OCI-LY1 (cell line): ENCODE data around the gene OR6C74.

Experiments used
- H2AFZ ChIP-seq: fragments of 200-600 bp; sonication (generic), shearing (Covaris generic); 2 replicates; pipeline ENCODE4 v1.6.0; 2014; ENCODE audit warnings: antibody characterized with exemption, mild to moderate bottlenecking, low read length
- H3F3A ChIP-seq: fragments of 200-600 bp; sonication (generic), shearing (Covaris generic); 2 replicates; pipeline ENCODE4 v1.6.0; 2014; ENCODE audit warnings: mild to moderate bottlenecking, antibody characterized with exemption, low read length, moderate library complexity; ENCODE audit not compliant: insufficient read depth
- H3K27ac ChIP-seq: fragments of 200-600 bp; sonication (generic); 2 replicates; pipeline ENCODE4 v1.5.1; 2014; ENCODE audit warnings: low read length, mixed run types, mild to moderate bottlenecking, low read depth; ENCODE audit not compliant: poor library complexity, severe bottlenecking
- H3K27me3 ChIP-seq: fragments of 200-600 bp; sonication (generic); 2 replicates; pipeline ENCODE4 v1.6.0; 2014; ENCODE audit warnings: antibody characterized with exemption, mild to moderate bottlenecking, low read length, moderate library complexity; ENCODE audit not compliant: insufficient read depth
- H3K36me3 ChIP-seq: fragments of 200-600 bp; sonication (generic); 2 replicates; pipeline ENCODE4 v1.6.1; 2014; ENCODE audit warnings: mild to moderate bottlenecking, antibody characterized with exemption, low read length, moderate library complexity, mixed read lengths; ENCODE audit not compliant: insufficient read depth
- H3K4me1 ChIP-seq: fragments of 200-600 bp; sonication (generic); 2 replicates; pipeline ENCODE4 v1.5.1; 2014; ENCODE audit warnings: mild to moderate bottlenecking, low read length, moderate library complexity; ENCODE audit not compliant: insufficient read depth, severe bottlenecking
- H3K4me2 ChIP-seq: fragments of 200-600 bp; sonication (generic), shearing (Covaris generic); 2 replicates; pipeline ENCODE4 v1.6.1; 2014; ENCODE audit warnings: low read length
- H3K4me3 ChIP-seq: fragments of 200-600 bp; sonication (generic); 2 replicates; pipeline ENCODE4 v1.5.1; 2014; ENCODE audit warnings: low read length, low read depth, mild to moderate bottlenecking, mixed read lengths; ENCODE audit not compliant: poor library complexity, severe bottlenecking
- H3K79me2 ChIP-seq: fragments of 200-600 bp; shearing (Covaris generic); 2 replicates; pipeline ENCODE4 v1.6.1; 2016; ENCODE audit warnings: mixed run types, low read length, mixed read lengths; ENCODE audit not compliant: insufficient read depth
- H3K9ac ChIP-seq: fragments of 200-600 bp; sonication (generic), shearing (Covaris generic); 2 replicates; pipeline ENCODE4 v1.6.1; 2014; ENCODE audit warnings: mild to moderate bottlenecking, low read length, mixed read lengths
- H3K9me2 ChIP-seq: fragments of 200-600 bp; sonication (generic), shearing (Covaris generic); 2 replicates; pipeline ENCODE4 v1.6.1; 2014; ENCODE audit warnings: low read depth, mild to moderate bottlenecking, low read length, mixed read lengths
- H3K9me3 ChIP-seq: fragments of 200-600 bp; shearing (Covaris generic); 2 replicates; pipeline ENCODE4 v1.6.1; 2014; ENCODE audit warnings: low read length, mixed read lengths
- H4K20me1 ChIP-seq: fragments of 200-600 bp; sonication (generic), shearing (Covaris generic); 2 replicates; pipeline ENCODE4 v1.6.0; 2016; ENCODE audit warnings: mild to moderate bottlenecking, low read length; ENCODE audit not compliant: insufficient read depth
- EZH2 ChIP-seq: fragments of 200-600 bp; sonication (generic), shearing (Covaris generic); IDR thresholded peaks from 2 replicates; pipeline ENCODE4 v1.8.0; 2017; ENCODE audit warnings: borderline replicate concordance, mixed run types, mild to moderate bottlenecking, antibody characterized with exemption, low read length, moderate library complexity, mixed read lengths
- TF ChIP-seq, protein P1 (sequence below): fragments of 200-600 bp; sonication (generic), shearing (Covaris generic); IDR thresholded peaks from 2 replicates; pipeline ENCODE4 v1.5.1; 2017; ENCODE audit warnings: mild to moderate bottlenecking, antibody characterized with exemption, low read length, moderate library complexity, mixed read lengths

Gene OR6C74

DNA sequence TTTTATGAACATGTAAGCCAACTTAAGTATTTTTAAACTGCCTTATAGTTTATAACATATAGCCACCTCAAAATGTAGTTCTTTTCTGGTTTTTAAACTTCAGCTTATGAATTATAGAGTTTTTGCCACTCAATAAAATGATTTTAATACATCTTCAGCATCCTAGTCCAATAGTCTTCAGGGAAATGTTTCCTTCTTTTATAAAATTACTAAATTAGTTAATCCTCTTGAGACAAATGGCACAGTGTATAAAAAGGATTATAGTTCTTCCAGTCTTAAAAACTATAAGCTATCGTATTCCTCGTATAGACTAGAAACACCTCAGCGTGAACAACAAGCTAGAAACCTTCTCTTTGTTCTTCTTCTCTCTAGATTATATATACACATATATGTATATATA is at the start of gene OR6C74:
TSS of gene OR6C74 (plus strand) at position 301 of the 400 bp plus-strand sequence. CDS start 2,679 bp downstream, outside the sequence.
- no peaks in the 10 kb centered on the region for H3K27me3 ChIP-seq
- TF ChIP-seq EZH2 = no peak
- TF ChIP-seq, protein P1, sequence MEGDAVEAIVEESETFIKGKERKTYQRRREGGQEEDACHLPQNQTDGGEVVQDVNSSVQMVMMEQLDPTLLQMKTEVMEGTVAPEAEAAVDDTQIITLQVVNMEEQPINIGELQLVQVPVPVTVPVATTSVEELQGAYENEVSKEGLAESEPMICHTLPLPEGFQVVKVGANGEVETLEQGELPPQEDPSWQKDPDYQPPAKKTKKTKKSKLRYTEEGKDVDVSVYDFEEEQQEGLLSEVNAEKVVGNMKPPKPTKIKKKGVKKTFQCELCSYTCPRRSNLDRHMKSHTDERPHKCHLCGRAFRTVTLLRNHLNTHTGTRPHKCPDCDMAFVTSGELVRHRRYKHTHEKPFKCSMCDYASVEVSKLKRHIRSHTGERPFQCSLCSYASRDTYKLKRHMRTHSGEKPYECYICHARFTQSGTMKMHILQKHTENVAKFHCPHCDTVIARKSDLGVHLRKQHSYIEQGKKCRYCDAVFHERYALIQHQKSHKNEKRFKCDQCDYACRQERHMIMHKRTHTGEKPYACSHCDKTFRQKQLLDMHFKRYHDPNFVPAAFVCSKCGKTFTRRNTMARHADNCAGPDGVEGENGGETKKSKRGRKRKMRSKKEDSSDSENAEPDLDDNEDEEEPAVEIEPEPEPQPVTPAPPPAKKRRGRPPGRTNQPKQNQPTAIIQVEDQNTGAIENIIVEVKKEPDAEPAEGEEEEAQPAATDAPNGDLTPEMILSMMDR = no peak
- no peaks in the 10 kb centered on the region for H3K4me1 ChIP-seq
- no peak within 1 kb of the TSS for H3K27ac ChIP-seq
- H3K36me3 ChIP-seq = no peaks in the 10 kb centered on the region
- no peaks in the 10 kb centered on the region for H3K9me3 ChIP-seq
- no peaks in the 10 kb centered on the region for H3K9me2 ChIP-seq
- no peak within 1 kb of the TSS for H2AFZ ChIP-seq
- H3K4me2 ChIP-seq = no peak within 1 kb of the TSS
- no peak within 1 kb of the TSS for H3K4me3 ChIP-seq
- H3K9ac ChIP-seq = no peak within 1 kb of the TSS
- no peaks in the 10 kb centered on the region for H3K79me2 ChIP-seq
- H3F3A ChIP-seq = no peaks in the 10 kb centered on the region
- H4K20me1 ChIP-seq = no peaks in the 10 kb centered on the region; the same call in 1 of the 2 replicates

DNA sequence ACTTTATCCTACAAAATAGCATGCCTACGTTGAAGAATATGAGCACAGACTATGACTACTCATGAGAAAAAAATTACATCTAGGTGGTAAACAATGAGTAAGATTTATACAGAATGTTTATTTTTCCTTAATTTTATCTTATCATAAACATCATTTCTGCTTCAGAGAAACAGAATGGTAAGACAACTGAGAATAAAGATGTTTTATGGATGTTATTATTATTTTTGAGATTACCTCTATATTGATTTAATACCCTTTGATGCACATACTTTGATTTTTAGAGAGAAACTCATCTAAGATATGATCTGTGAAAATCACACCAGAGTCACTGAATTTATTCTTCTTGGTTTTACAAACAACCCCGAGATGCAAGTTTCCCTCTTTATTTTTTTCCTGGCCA is 23.7 kb upstream of the OR6C74 start, which contains the start of gene OR10A7:
TSS of gene OR10A7 (plus strand) at position 301 of the 400 bp plus-strand sequence. CDS start at position 301, 0 bp downstream.
- H3K27me3 ChIP-seq = no peaks in the 10 kb centered on the region
- no peak within 1 kb of the TSS for H3K27ac ChIP-seq
- H2AFZ ChIP-seq = no peak within 1 kb of the TSS
- H3K36me3 ChIP-seq = no peaks in the 10 kb centered on the region
- H3F3A ChIP-seq = no peaks in the 10 kb centered on the region
- no peaks in the 10 kb centered on the region for H3K9me3 ChIP-seq
- H3K4me1 ChIP-seq = no peaks in the 10 kb centered on the region
- no peak within 1 kb of the TSS for H3K9ac ChIP-seq
- no peak within 1 kb of the TSS for H3K4me3 ChIP-seq
- H3K4me2 ChIP-seq = no peak within 1 kb of the TSS
- TF ChIP-seq, protein P1 = no peak
- no peak for TF ChIP-seq EZH2
- H4K20me1 ChIP-seq = no peaks in the 10 kb centered on the region
- no peaks in the 10 kb centered on the region for H3K79me2 ChIP-seq
- H3K9me2 ChIP-seq = no peaks in the 10 kb centered on the region

DNA sequence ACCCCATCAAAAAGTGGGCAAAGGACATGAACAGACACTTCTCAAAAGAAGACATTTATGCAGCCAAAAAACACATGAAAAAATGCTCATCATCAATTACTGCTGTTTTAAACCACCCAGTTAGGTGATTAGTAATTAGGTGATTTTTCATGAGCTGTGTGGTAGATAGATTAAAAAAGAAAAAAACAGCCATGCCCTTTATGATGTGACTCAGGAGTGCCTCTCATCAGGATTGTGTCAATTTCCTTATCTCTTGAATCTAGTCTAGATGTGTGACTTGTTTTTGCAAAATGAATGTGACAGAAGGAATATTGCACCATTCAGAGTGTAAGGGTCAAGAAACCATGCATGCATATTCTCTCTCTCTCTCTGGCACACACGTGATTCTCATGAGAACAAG is 17.9 kb upstream of the OR6C74 start:
- no peaks in the 10 kb centered on the region for H3K4me1 ChIP-seq
- H3F3A ChIP-seq = no peaks in the 10 kb centered on the region
- H4K20me1 ChIP-seq = no peaks in the 10 kb centered on the region
- H2AFZ ChIP-seq = no peak overlapping the region
- H3K9me2 ChIP-seq = no peaks in the 10 kb centered on the region
- no peaks in the 10 kb centered on the region for H3K36me3 ChIP-seq
- TF ChIP-seq, protein P1 = no peak
- no peak for TF ChIP-seq EZH2
- H3K4me2 ChIP-seq = no peak overlapping the region
- no peak overlapping the region for H3K27ac ChIP-seq
- no peak overlapping the region for H3K9ac ChIP-seq
- H3K79me2 ChIP-seq = no peaks in the 10 kb centered on the region
- no peaks in the 10 kb centered on the region for H3K27me3 ChIP-seq
- H3K9me3 ChIP-seq = no peaks in the 10 kb centered on the region
- H3K4me3 ChIP-seq = no peak overlapping the region
